ENCODE measurements around the gene JAKMIP1.

DNA sequence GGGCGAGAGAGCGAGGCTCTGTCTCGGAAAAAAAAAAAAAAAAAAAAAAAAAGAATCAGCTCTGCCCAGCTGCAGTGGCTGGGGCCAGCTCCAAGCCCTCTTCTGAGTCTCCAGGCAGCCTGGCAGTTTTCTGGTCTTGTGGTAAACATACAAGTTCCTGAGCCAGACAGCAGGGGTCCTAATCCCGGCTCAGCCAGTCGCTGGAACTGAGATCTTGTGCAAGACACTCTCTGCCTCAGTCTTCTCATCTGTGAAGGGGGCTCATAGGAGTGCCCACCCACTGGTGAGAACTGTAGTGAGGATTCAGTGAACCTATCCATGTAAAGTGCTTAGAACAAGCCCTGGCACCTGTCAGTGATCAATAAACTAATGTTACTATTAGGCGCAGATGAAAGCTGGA is 223.9 kb downstream of the JAKMIP1 start:
- TF ChIP-seq, protein P1, sequence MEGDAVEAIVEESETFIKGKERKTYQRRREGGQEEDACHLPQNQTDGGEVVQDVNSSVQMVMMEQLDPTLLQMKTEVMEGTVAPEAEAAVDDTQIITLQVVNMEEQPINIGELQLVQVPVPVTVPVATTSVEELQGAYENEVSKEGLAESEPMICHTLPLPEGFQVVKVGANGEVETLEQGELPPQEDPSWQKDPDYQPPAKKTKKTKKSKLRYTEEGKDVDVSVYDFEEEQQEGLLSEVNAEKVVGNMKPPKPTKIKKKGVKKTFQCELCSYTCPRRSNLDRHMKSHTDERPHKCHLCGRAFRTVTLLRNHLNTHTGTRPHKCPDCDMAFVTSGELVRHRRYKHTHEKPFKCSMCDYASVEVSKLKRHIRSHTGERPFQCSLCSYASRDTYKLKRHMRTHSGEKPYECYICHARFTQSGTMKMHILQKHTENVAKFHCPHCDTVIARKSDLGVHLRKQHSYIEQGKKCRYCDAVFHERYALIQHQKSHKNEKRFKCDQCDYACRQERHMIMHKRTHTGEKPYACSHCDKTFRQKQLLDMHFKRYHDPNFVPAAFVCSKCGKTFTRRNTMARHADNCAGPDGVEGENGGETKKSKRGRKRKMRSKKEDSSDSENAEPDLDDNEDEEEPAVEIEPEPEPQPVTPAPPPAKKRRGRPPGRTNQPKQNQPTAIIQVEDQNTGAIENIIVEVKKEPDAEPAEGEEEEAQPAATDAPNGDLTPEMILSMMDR (IDR thresholded peaks at IDR 0.05), result no peak
- TF ChIP-seq POLR2A (IDR thresholded peaks at IDR 0.05), result no peak
